Neural cell (in vitro differentiated cells): ENCODE measurements around the gene ENO1.

Experiments
- MXI1 ChIP-seq: fragments of 450-650 bp; conservative IDR thresholded peaks from 2 replicates; pipeline ENCODE4 v1.6.1; 2014; ENCODE audit warnings: antibody characterized with exemption, mild to moderate bottlenecking; ENCODE audit not compliant: poor library complexity, severe bottlenecking
- POLR2AphosphoS5 ChIP-seq: IDR thresholded peaks from 2 replicates; pipeline ENCODE4 v1.6.1; 2012
- TF ChIP-seq, protein P1 (sequence below): fragments of 450-650 bp; IDR thresholded peaks from 2 replicates; pipeline ENCODE4 v1.5.1; 2014; ENCODE audit warnings: antibody characterized with exemption, mild to moderate bottlenecking, moderate library complexity; ENCODE audit not compliant: poor library complexity, severe bottlenecking

DNA sequence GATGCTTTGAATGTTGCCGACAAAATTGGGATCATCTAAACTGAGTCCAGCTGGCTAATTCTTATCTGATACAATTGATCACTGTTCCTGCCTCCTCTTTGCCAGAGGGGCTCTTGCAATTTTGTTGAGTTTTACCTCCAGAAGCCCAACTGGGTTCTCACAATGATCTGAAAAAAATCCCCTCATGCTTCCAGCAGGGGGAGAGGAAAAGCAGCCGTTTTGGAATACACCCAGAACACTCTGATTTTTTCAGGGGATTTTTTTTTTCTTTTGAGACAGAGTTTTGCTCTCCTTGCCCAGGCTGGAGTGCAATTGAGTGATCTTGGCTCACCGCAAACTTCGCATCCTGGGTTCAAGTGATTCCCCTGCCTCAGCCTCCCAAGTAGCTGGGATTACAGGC is 47.1 kb downstream of the ENO1 start:
- TF ChIP-seq POLR2AphosphoS5 (no peak), MXI1 (no peak)
- TF ChIP-seq, protein P1, sequence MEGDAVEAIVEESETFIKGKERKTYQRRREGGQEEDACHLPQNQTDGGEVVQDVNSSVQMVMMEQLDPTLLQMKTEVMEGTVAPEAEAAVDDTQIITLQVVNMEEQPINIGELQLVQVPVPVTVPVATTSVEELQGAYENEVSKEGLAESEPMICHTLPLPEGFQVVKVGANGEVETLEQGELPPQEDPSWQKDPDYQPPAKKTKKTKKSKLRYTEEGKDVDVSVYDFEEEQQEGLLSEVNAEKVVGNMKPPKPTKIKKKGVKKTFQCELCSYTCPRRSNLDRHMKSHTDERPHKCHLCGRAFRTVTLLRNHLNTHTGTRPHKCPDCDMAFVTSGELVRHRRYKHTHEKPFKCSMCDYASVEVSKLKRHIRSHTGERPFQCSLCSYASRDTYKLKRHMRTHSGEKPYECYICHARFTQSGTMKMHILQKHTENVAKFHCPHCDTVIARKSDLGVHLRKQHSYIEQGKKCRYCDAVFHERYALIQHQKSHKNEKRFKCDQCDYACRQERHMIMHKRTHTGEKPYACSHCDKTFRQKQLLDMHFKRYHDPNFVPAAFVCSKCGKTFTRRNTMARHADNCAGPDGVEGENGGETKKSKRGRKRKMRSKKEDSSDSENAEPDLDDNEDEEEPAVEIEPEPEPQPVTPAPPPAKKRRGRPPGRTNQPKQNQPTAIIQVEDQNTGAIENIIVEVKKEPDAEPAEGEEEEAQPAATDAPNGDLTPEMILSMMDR: no peak
